ENCODE measurements around the gene AUTS2.

DNA sequence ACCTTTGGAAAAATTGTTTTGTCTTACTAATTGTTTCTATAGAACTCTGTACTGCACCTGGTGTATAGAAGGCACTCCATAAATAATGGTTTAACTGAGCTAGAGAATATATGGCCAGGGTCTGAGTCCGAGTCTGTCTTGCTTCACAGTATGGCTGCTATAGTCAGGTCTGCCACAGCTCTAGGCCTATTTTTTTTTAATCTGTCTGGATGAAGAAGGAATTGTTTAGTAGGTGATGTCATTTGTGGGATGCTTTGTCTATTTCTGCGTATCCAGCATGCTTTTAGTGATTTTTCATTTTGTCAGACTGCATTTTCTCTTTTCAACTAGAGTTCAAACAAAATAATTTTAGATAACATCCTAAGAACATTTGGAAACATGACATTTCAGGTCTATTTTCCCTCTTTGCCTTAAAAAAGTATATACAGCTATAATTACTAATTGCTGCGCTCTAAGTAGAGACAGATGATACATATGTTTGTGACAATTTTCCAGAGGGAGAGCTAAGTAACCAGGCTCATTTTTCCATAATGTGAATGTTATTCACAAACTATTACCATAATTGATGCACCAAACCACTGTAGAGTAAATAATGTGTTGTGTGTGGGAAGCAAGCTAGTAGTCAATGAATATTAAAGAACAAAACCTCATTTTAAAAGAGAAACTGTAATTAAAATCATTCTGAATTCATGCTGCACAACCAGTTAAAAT lies 361.7 kb downstream of the AUTS2 start:
- TF ChIP-seq BHLHE40 (IDR thresholded peaks at IDR 0.05; ENCODE audit: borderline replicate concordance) = no peak
- no peak for TF ChIP-seq SUZ12 (IDR thresholded peaks at IDR 0.05)
- TF ChIP-seq ELF4 (IDR thresholded peaks at IDR 0.05) = no peak
- TF ChIP-seq SP1 (IDR thresholded peaks at IDR 0.05) = no peak
- TF ChIP-seq FOXM1 (IDR thresholded peaks at IDR 0.05; ENCODE audit: borderline replicate concordance) = no peak
- TF ChIP-seq ZNF384 (IDR thresholded peaks at IDR 0.05) = no peak
- no peak for TF ChIP-seq NFRKB (IDR thresholded peaks at IDR 0.05)
- no peak for TF ChIP-seq L3MBTL2 (conservative IDR thresholded peaks at IDR 0.05)
- no peak for TF ChIP-seq ARNT (IDR thresholded peaks at IDR 0.05)
- no peak for TF ChIP-seq CTBP1 (IDR thresholded peaks at IDR 0.05; ENCODE audit: borderline replicate concordance)
- TF ChIP-seq, protein P1, sequence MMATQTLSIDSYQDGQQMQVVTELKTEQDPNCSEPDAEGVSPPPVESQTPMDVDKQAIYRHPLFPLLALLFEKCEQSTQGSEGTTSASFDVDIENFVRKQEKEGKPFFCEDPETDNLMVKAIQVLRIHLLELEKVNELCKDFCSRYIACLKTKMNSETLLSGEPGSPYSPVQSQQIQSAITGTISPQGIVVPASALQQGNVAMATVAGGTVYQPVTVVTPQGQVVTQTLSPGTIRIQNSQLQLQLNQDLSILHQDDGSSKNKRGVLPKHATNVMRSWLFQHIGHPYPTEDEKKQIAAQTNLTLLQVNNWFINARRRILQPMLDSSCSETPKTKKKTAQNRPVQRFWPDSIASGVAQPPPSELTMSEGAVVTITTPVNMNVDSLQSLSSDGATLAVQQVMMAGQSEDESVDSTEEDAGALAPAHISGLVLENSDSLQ (IDR thresholded peaks at IDR 0.05) = no peak
